ENCODE data around the gene TCF23. TPM values are rescaled to one million over a fixed set of nuclear protein-coding genes. Genes with fewer than 3 reads are reported as not detected.

TCF23 gene
- total RNA-seq, 4 donors from 2014 or later = not detected

DNA sequence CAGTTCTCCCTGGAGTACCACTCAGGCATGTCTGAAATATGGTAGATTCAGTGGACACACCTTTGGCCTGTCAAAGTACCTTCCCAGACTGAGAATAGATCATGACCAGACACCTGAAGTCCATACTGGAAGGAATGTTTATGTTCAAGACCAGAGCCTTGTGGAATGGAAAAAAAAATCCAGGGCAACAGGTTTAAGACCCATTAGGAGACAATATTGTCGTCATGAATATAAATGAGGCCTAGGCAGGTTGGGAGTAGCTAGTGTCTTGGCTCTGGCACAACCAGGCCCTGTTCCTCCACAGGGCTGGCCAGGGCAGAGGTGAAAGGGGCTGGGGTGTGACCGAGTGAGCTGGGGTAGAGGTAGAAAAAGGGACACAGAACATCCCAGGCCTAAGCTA, 49.8 kb downstream of the TCF23 start:
- intact Hi-C loops (cut with DNase I; ENCODE audit: low total_unique reads) = no loop called here
- TF ChIP-seq POLR2A (IDR thresholded peaks at IDR 0.05) = no peak
- TF ChIP-seq, protein P1, sequence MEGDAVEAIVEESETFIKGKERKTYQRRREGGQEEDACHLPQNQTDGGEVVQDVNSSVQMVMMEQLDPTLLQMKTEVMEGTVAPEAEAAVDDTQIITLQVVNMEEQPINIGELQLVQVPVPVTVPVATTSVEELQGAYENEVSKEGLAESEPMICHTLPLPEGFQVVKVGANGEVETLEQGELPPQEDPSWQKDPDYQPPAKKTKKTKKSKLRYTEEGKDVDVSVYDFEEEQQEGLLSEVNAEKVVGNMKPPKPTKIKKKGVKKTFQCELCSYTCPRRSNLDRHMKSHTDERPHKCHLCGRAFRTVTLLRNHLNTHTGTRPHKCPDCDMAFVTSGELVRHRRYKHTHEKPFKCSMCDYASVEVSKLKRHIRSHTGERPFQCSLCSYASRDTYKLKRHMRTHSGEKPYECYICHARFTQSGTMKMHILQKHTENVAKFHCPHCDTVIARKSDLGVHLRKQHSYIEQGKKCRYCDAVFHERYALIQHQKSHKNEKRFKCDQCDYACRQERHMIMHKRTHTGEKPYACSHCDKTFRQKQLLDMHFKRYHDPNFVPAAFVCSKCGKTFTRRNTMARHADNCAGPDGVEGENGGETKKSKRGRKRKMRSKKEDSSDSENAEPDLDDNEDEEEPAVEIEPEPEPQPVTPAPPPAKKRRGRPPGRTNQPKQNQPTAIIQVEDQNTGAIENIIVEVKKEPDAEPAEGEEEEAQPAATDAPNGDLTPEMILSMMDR (IDR thresholded peaks at IDR 0.05) = no peak
- no peak overlapping the region for H3K4me3 ChIP-seq (ENCODE audit: low read depth, poor library complexity, severe bottlenecking)
- WGBS, 2 donors = 78 to 89% methylated on average over 2 of the region's 2 CpGs
- DNase-seq (ENCODE audit: low spot score in 2 of 2) = no peak

DNA sequence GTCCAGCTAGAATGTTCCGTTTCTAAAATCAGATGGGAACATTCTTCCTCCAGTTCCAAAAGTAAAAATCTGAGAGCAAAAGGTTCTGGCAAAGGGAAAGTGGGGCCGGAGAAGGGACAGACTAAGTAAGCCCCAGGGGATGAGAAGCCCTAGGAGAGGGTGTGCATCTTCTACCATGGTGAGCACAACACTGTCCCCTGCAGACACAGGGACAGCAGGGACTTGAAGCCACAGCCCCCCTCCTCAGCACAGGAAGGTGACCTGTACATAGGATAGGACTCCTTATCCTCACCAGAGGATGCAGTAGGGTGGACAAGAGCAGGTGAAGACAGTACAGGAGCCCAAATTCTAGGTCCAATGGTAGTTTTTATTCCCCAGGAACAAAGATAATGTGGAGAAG, 50.4 kb downstream of the TCF23 start:
- no peak overlapping the region for H3K4me3 ChIP-seq (ENCODE audit: low read depth, poor library complexity, severe bottlenecking)
- intact Hi-C loops (cut with DNase I; ENCODE audit: low total_unique reads) = no loop called here
- WGBS, 2 donors = 79 to 89% methylated on average over 2 of the region's 2 CpGs
- DNase-seq (ENCODE audit: low spot score in 2 of 2) = no peak
- TF ChIP-seq, protein P1 (IDR thresholded peaks at IDR 0.05) = no peak
- no peak for TF ChIP-seq POLR2A (IDR thresholded peaks at IDR 0.05)

DNA sequence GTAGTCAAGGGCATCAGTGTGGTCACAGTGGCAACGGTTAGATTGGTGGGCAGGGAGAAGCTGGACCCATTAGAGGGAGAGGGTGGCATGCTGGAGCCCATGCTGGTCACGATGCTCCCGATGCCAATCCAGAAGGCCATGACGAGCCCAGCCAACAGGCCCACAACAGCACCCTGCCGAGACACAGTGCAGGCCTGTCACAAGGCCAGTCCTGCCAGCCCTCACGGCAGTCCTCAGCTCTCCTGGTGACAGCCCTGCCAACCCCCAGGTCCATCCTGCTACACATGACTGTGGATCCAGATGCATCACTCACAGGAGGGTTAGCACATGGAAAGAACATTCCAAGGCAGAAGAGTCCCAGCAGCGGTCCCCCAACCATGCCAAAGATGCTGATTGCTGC, 52.9 kb downstream of the TCF23 start:
- H3K4me3 ChIP-seq (ENCODE audit: low read depth, poor library complexity, severe bottlenecking) = no peak overlapping the region
- 89 to 92% methylated on average over 7 of the region's 7 CpGs for WGBS, 2 donors
- TF ChIP-seq POLR2A (IDR thresholded peaks at IDR 0.05) = no peak
- TF ChIP-seq, protein P1 (IDR thresholded peaks at IDR 0.05) = no peak
- DNase-seq (ENCODE audit: low spot score in 2 of 2) = no peak
- intact Hi-C loops (cut with DNase I; ENCODE audit: low total_unique reads) = no loop called here

DNA sequence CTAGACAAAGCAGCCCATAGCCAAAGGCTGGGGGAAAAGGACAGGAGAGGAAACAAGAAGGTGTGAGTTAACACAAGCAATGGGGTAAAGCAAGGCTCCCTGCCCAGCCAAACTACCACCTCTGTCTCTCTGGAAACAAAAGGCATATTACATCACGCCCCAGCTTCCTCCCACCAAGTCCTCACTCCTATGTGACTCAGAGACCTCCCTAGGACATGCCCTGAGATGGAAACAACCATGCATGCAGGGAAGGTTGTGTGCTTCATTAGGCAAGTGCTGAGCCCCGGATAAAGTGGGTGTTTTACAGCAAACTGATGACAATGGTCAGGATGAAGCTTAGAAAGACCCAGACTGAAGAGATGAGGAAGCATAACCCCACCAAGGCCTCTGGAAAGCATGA, 54.0 kb downstream of the TCF23 start:
- H3K4me3 ChIP-seq (ENCODE audit: low read depth, poor library complexity, severe bottlenecking) = no peak overlapping the region
- TF ChIP-seq, protein P1 (IDR thresholded peaks at IDR 0.05) = no peak
- no peak for TF ChIP-seq POLR2A (IDR thresholded peaks at IDR 0.05)
- no peak for DNase-seq (ENCODE audit: low spot score in 2 of 2)
- WGBS, 2 donors = 70 to 90% methylated on average over 2 of the region's 2 CpGs
- intact Hi-C loops (cut with DNase I; ENCODE audit: low total_unique reads) = no loop called here

DNA sequence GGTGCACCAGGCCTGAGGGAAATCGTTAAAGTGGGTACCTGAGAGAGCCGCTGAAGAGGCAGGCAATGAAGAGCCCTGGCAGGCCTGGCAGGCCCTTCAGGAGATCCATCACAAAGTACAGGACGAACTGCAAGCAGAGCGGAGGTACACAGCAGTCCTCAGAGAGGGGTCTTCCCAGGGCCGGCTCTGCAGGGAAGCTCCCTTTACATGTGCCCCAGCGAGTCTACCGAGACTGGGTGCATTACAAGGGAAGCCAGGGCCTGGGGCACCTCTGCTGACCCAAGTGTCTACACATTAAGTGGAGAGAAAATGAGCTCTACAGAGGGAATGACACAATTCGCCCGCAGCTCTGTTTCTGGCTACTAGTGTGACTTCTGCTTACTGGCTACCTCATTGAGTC, 54.9 kb downstream of the TCF23 start:
- intact Hi-C loops (cut with DNase I; ENCODE audit: low total_unique reads) = no loop called here

DNA sequence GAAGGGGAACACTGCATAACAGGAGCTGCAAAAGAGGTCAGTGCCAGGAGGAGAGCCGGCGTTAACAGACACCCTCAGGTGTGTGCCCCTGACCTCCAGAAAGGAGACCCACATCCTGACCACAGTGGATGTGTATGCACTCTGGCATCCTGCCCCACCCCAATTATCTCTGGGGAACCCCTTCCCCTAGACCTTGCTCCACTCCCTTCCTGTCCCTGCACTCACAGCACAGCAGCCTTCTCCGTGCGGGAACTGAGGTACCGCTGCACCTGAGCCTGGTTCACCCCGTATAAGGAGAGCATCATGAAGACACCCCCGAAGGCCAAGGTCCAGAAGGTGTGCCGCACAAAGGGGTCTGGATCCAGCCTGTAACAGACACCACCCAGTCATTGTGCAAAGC, 55.8 kb downstream of the TCF23 start:
- TF ChIP-seq POLR2A (IDR thresholded peaks at IDR 0.05) = no peak
- TF ChIP-seq, protein P1 (IDR thresholded peaks at IDR 0.05) = no peak
- H3K4me3 ChIP-seq (ENCODE audit: low read depth, poor library complexity, severe bottlenecking) = no peak overlapping the region
- WGBS, 2 donors = 89 to 97% methylated on average over 8 of the region's 8 CpGs
- intact Hi-C loops (cut with DNase I; ENCODE audit: low total_unique reads) = no loop called here
- no peak for DNase-seq (ENCODE audit: low spot score in 2 of 2)

More for the DNA sequence above, 54.9 kb downstream of the TCF23 start:
- DNase-seq (ENCODE audit: low spot score in 2 of 2) = peak in 1 of 2 donors; percentile 37
- 92 to 97% methylated on average over 9 of the region's 9 CpGs for whole genome bisulfite sequencing, 2 donors
- H3K4me3 ChIP-seq (ENCODE audit: low read depth, poor library complexity, severe bottlenecking) = no peak overlapping the region
- TF ChIP-seq, protein P1 (IDR thresholded peaks at IDR 0.05) = no peak
- TF ChIP-seq POLR2A (IDR thresholded peaks at IDR 0.05) = no peak

Data from lower leg skin (tissue), 4 donors.